Measurements from ENCODE around the gene GLI1.

GRCh38 chr12:57498132-57498502 lies 38.5 kb downstream of the GLI1 start:
- TF ChIP-seq CTCF (IDR thresholded peaks at IDR 0.05; ENCODE audit: insufficient read depth, low read length, poor library complexity, severe bottlenecking) (no peak), EZH2phosphoT487 (conservative IDR thresholded peaks at IDR 0.05; ENCODE audit: low read length) (no peak)
